ENCODE measurements around the gene TMEM186.
"Not testable (repeated sequence)": the region's sequence is repeated elsewhere in the genome, so short reads cannot be mapped to it uniquely, and the experiment has no call there.

TMEM186 gene

DNA sequence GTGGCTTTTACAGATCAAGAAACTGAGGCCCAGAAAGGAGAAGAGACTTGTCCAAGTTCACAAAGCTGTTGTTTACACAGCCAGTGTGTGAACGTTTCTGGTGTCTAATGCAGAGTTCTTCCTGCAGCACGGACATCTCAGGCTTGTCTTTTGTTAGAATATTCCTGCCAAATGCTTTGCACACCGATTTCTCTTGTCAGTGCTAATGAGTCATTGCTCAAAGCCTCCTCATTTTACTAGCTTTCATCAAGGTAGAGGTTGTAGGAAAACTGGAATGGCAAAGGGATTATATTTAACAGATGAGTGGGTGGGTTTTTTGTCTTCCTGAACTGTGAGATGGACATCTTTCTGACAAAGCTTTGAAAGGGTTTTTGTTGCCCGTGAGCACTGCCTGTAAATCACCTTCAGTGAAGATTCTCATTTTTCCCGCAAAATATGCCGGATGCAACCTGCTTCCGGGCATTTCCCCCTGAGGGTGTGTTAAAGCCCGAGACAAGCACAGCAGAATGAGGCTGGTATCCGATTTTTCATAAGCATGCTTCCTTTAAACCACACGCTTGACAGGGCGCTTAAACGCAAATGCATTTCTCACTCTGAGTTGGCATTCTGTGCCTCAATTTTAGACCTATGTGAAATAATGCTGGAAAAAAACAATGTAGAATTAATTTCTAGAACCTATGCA, 14.9 kb upstream of the TMEM186 start:
- no peak for DNase-seq (ENCODE audit: low read depth in 2 of 2)

DNA sequence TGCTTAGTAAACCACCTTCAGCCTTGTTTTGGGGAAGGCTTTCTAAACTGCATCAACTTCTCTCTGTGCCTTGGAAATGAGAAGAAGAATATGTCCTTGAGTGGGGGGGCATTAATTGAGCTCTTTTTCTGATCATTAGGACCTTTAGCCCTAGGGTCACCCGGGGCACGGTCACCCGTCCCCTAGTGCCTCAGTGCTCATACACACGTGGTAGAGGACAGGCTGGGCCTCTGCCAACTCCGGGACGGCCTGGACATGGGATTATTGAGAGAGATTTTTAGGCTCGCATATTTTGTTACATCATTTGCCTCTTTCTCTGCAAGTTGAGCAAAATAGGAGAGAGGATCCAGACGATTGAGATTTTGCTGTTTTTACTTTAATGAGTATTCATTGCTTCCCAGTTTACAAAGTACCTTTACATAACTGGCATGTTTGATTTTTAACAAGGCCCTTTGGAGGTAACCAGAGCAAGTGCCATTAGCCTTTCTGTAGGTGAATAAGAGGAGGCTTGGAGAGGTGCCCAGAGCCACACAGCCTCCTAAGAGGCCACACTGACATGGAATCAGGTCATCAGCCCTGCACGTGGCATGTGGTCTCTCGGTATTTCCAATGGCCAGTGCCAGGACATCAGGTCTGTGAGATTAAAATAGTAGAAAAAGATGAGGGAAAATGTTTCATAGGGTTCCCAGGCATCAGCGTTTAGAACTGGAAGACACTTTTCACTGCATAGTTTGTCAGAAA, 11.3 kb upstream of the TMEM186 start:
- no peak for DNase-seq (ENCODE audit: low read depth in 2 of 2)

DNA sequence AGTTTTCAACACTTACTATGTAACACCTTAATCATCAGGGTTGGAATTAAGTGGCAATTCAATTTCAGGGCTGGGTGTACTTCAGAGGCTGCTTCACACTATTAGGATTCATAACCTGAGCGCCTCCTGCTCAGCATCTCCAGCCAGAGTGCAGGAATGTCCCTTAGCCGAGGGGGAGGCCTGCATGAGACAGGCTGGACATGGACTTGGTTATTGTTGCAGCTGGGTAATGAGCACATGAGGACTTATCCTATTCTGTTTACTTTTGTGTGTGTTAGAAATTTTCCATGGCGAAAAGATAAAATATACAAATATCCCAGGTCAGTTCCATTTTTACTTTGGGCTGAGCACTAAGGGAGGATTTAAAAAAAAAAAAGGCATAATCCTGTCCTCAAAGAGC, 10.6 kb upstream of the TMEM186 start:
- no peak for DNase-seq (ENCODE audit: low read depth in 2 of 2)

DNA sequence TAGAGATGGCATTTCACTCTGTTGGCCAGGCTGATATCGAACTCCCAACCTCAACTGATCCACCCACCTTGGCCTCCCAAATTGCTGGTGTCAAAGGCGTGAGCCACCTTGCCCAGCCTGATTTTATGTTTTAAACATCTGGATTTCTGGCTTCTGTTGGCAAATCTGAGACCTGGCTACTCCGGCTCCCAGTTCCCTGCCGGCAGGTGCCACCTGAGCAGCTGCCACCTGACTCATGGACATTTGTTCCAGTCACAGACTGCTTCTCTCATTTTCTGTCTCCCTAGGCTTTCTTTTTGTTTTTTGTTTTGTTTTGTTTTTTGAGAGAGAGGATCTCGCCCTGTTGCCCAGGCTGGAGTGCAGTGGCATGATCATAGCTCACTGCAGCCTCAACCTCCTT, 9.8 kb upstream of the TMEM186 start:
- DNase-seq (ENCODE audit: low read depth in 2 of 2) = no peak

DNA sequence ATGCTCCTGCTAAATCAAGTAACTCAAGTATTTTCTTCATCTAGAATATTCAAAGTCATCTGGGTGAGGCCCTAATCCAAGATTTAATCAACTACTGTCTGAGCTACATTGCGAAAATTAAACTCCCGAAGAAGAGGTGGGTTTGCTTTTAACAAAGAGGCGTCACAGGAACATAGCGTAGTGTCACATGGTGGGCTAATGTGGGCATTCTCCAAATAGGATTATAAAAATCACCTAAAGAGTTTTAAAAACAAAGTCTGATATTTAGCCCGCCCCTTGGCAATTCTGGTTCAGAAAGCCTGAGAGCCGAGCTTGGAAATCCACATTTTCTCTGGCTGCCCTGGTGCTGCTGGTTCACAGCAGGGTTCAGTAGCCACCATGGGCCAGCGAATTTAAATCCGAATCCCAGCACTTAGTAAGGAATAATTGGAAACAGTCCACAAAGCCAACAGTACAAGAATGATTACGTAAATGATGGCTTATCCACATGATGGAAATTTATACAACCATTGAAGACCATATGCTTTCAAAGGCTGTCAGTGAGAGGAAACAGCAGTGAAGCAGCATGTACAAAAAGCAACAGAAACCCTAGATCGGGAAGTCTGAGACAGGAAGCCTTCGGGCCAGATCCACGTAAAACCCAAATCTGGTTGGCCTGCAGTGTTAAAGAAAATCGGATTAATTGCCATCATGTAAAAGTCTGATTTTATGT, 9.0 kb upstream of the TMEM186 start:
- no peak for DNase-seq (ENCODE audit: low read depth in 2 of 2)

DNA sequence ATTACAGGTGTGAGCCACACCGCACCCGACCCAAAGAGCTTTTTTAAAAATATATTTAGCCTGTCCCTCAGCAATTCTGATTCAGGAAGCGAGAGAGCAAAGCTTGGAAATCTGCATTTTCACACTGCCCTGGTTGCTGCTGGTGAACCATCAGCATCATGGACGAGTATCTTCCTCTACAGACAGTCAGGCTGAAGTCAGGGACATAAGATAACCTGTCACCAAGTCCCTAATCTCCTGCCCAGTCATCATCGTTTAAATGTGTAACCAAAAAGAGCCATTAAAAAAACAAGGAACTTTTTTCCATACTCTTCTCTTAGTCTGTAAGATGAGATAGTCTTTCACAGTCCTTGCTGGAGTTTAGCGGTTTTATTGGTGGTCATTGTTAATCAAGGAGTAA, 6.9 kb upstream of the TMEM186 start:
- no peak for DNase-seq (ENCODE audit: low read depth in 2 of 2)

DNA sequence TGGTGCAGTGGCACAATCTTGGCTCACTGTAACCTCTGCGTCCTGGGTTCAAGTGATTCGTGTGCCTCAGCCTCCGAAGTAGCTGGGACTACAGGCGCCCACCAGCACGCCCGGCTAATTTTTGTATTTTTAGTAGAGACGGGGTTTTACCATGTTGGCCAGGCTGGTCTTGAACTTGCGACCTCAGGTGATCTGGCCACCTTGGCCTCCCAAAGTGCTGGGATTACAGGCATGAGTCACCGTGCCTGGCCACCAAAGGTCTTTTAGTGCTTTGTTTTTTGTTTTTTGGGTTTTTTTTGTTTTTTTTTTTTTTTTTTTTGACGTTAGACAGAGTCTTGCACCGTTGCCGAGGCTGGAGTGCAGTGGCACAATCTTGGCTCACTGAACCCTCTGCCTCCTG, 6.3 kb upstream of the TMEM186 start:
- DNase-seq (ENCODE audit: low read depth in 2 of 2) = not testable (repeated sequence)

DNA sequence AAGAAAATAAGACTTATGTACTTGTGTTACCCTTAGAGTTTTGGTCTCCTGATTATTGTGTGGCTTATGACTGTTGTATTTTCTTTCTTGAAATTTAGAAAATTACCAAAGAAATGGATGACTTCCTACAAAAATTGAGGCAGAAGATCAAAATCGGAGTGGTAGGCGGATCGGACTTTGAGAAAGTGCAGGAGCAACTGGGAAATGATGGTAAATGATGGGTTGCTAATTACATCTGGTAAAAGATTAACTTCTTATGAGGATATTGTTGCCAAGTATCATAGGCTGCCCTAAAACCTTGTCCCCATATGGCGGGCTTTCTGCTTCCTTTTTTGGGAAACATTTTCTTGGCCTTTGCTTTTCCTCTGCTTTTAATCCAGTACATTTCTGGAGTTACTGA, 4.3 kb upstream of the TMEM186 start:
- no peak for DNase-seq (ENCODE audit: low read depth in 2 of 2)

DNA sequence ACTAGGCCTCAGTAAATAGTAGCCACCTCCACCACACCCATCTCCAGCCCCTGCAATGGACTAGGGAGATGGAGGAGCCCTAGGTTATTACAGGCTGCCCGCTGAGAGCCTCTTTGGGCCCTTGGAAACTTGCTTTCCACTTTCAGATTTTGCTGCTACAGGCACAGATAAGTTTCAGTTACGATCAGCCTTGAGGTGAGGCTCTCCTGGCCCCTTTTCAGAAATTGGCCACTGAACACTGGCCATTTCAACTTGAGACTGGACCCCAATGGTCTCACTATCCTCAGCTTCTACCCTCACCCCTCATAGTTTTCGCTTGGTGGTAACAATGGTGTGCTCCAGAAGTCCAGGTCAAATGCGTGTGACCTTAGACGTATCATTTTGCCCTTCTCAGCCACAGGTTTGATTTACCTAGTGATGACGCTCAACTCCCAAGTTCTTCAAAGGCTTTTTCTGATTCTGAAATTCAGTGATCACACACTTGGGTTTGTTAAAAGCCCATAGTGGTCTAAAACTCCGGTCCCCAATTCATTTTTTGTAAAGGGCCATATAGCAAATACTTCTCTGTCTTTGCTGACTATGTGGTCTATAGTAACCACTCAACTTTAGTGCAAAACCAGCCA, 1.2 kb upstream of the TMEM186 start:
- no peak for DNase-seq (ENCODE audit: low read depth in 2 of 2)

DNA sequence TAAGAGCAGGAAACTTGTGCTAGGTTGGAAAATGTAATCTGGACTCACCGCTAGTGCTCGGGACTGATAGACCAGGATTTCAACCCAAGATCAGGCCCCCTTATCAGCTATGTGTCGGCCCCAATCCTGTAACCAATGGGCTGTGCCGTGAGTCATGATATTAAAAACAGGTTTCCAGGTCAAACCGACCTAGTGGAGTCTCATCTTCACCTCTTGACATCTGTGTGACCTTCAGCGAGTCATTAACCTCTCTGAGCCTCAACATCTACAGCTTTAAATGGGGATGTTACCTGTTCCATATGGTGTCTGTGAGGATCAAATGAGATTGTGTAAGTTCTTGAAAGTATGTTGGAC, 712 bp upstream of the TMEM186 start:
- peak in 1 of 2 donors; percentile 25 for DNase-seq (ENCODE audit: low read depth in 2 of 2)

DNA sequence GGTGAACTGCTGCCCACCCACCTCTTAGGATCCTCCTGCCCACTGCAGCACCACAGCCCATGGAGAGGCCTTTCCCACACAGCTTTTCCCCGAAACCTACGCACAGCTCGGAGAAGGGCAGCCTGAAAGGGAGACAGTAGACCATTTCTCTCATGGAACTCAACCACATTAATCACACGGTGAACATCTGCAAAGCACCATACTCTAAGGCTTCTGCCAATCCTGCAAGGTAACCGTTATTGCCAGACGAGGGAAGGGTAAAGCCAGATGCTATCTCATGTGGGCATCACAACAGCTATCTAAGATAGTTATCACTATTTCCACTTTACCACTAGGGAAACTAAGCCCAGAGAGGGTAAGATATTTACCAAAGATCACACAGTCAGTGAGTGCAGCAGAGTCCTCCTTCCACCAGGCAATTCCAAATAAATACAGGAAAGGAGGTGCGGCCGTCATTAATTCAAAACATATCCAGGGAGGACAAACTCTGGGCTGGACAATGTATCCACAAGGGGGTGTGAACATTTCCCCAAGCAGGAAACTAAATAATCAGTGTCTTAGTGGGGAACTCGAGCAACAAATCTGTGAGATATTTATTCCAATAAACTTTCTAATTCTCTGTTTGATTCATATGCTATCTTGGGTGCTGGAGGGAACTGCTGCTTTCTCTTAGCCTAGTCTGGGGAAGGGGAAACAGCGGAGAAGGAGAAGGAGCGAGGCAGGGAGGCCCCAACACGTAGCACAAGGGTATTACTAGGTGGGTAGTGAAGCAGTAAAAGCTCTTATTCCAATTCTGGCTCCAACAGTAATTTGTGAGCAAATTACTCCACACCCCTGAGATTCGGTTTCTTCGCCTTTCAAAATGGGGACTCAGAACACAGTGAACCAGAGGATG, 723 bp downstream of the TMEM186 start:
- no peak for DNase-seq (ENCODE audit: low read depth in 2 of 2)

DNA sequence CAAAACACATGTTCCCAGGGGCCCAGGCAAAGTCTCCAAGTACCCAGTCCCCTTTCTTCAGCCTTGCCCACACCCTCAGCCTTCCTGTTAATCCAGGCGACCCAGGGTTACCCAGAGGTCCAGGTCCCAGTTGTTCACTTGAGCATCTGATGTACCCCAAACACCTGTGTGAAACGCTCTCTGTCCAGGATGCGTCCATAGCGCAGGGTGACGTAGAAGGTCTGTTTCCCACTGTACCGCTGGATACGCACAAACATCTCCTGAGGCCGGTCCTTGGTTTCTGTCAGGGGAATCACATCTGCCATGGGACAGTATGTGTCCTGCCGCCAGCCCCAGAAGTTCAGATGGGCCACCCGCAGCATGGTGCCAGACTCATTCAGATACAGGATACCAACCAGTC, 1.6 kb downstream of the TMEM186 start:
- no peak for DNase-seq (ENCODE audit: low read depth in 2 of 2)

DNA sequence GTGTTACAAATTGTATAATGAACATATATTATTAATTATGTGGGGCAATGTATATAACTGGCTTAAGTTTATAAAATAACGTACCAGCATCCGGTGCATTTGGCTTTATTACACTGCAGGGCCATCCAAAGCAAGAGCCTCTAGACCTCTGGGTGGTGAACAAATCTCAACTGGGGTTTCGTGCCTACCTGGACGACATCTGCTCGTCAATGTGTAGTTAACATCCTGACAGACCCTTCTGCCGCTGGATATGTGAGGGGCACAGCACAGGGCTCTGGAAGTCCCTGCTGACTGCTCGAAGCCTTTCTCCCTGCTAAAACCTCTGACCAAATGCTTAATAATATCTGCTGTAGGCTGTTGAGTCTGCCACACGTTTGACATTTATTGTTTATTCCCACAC, 2.3 kb downstream of the TMEM186 start:
- DNase-seq (ENCODE audit: low read depth in 2 of 2) = no peak

DNA sequence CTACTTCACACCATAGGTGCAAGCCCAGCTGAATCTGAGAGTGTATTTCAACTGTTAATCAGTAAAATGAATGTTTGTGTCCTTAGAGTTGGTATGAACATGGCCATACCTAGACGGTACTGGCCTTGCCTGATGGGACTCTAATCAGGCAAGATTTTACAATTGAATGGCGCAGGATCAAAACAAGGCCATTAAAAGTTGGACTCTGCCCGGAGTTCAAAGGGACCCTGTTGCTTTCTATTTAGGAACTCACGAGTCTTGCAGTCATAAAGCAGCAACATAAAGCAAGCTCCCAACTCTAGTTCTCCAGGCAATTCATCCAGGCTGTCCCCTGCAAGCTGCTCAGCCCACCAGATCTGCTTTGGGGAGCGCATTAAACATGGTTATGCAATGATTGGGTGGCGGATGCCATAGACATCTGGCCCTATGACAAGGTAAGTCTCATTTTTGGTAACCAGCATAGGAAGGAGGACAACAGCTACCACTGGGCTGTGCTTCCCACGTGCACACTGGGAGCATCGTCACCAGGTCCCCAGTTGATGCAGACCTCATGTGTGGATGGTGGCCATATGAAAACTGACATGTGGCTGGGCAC, 8.8 kb downstream of the TMEM186 start:
- no peak for DNase-seq (ENCODE audit: low read depth in 2 of 2)

DNA sequence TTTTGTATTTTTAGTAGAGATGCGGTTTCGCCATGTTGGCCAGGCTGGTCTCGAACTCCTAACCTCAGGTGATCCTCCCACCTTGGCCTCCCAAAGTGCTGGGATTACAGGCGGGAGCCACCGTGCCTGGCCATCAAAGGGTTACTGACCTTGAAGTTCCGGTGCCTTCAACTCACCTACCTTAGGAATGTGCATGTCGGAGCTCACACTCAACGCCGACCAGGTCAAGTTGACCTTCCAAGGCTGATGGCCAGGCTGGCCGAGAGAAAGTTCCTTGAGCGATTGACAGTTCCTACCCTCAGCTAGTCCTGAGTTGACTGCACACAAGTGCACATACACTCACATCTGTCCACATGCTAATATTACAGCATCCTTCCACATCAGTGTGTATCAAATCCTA, 11.1 kb downstream of the TMEM186 start:
- not testable (repeated sequence) for DNase-seq (ENCODE audit: low read depth in 2 of 2)

DNA sequence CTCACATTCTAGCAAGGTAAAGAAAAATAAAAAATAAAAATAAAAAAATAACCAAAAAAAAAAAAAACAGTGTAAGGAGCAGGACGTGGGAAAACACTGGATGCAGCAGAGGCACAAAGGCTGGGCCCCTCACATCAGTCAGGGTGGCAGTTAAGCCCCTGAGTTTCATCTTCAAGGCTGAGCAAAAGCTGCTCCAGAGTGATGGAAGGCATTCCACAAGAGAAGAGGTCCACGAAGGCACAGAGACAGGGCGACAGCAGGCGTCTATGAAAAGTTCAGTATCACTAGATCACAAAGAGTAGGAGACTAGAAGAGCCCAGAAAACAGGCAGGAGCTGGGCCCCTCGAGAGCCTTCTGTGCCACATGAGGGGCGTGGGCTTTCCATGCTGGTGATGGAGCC, 12.0 kb downstream of the TMEM186 start:
- DNase-seq (ENCODE audit: low read depth in 2 of 2) = no peak

DNA sequence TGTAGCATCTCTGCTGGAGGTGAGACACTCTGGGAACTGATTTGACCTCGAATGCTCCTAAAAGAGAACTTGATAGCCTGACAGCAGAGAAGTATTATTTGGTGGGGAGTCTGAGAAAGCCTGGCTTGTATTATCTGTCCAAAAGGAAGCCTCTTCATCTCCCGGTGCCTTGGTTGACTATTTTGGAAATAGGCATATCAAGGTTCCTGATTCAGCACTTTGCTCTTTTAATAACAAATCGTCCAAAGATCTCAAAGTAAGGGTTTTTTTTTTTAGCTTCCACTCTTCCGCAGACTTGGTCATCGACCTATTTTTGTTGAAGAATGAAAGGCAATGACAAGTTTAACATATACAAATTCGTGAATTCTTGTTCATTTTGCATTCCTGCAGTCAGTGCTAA, 14.8 kb downstream of the TMEM186 start:
- no peak for DNase-seq (ENCODE audit: low read depth in 2 of 2)

DNA sequence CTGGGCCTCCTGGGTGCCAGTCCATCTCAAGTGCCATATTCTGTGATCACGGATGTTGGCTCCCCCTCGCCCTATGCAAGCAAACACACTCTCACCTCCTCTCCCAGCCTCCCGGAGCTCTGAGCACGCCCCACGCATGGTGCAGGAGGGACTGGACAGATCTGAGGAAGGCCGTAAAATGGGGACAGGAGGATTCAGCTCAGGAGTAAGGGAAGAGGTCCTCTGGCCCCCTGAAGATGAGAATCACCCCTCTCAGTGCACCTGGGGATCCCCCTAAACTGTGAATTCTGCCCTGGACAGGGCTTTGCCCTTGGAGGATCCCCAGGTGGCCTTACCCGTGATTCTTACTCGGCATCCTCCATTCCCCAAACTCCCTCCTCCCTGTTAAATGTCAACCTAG, 15.6 kb downstream of the TMEM186 start:
- no peak for DNase-seq (ENCODE audit: low read depth in 2 of 2)

DNA sequence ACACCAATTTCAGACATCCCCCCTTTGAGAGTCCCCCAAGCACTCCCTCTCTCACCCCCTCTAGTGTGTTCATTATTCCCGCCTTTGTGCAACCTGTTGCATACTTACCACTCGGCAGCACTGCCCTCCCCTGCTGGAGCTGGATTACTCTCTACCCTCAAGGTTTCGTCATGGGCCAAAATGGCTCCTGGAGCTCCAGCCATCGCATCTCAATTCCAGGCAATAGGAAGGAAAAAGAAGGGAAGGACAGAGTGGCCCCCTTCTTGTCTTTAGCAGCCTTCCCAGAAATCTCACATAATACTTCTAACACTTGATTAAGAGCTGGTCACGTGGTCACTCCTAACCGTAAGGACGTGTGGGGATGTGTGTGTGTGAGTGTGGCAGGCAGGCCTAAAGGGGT, 20.2 kb downstream of the TMEM186 start:
- no peak for DNase-seq (ENCODE audit: low read depth in 2 of 2)

DNA sequence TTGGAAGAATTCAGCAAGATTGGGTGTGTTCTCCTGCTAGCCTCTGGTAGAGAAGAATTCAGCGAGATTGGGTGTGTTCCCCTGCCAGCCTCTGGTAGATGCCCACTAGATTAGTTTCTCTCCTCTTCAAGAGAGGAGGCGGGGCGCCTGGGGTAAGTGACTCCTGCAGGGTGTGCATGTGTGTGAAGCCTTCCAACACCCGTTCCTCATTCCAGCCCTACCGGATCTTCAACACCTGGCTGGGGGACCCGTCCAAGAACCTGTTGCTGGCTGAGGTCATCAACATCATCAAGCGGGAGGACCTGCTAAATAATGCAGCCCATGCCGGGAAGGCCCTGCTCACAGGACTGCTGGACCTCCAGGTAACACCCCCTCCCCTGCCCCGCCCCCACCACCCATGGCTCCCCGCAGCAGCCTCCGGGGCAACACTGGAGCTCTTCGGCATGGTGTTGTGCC, 21.3 kb downstream of the TMEM186 start:
- no peak for DNase-seq (ENCODE audit: low read depth in 2 of 2)

DNA sequence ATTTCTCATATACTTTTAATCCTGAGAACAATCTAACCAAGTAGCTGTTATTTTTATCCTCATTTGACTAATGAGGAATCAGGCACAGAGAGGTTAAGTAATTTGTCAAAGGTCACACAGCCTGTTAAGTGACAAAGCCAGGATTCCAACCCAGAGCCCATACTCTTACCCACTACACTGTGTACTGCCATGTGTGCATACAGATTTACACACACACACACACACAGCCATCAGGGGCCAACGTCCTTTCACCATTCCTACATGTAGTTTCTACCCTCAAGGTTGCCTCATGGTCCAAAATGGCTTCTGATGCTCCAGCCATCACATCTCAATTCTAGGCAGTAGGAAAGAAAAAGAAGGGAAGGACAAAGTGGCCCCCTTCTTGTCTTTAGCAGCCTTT, 22.1 kb downstream of the TMEM186 start:
- DNase-seq (ENCODE audit: low read depth in 2 of 2) = no peak
